HCT116 (cell line): ENCODE results near the gene NPIPA3. TPM values are rescaled to one million over a fixed set of nuclear protein-coding genes. Genes with fewer than 3 reads are reported as not detected.

Experiments
- ATAC-seq: fragments of 200-7000 bp; cut with Tn5 transposase; 2 replicates; pipeline ENCODE4 v1.9.1; 2020; ENCODE audit warnings: mild to moderate bottlenecking, moderate library complexity
- BruUV-seq: library from RNA; stranded (reverse); fragments of 400-500 nt; replicated peaks from 2 replicates; lab custom pipeline; 2021; lab: Mats Ljungman, UMichigan
- CTCF ChIA-PET: fragments of 300-600 bp; sonication (Branson Sonifier 250); formaldehyde crosslinking; loops from one replicate; lab custom pipeline; 2021; ENCODE audit warnings: antibody characterized with exemption; lab: Charles Lee
- POLR2A ChIA-PET: fragments of 300-600, 350-600 bp; sonication (Branson Sonifier 250); formaldehyde crosslinking; loops from one replicate; lab custom pipeline; 2021; ENCODE audit warnings: antibody characterized with exemption; lab: Charles Lee
- RAD21 ChIA-PET, 2 experiments: fragments of 300-600 bp; sonication (Branson Sonifier 250); formaldehyde crosslinking; loops; one replicate each; lab custom pipeline; 2023; ENCODE audit warnings: low total read pairs in 2 of 2; ENCODE audit not compliant: uncharacterized antibody in 2 of 2, unreplicated experiment in 2 of 2, low non-redundant PET in 1 of 2; lab: Charles Lee
- DNase-seq: peaks from one replicate; pipeline ENCODE4 v3.0.0-alpha.2; 2010; ENCODE audit warnings: low read depth, low spot score
- H2AFZ ChIP-seq: fragments of 200-600 bp; shearing (Covaris generic), sonication (generic); 2 replicates; pipeline ENCODE4 v1.6.1; 2017; ENCODE audit warnings: low read depth, mixed run types, mixed read lengths, antibody characterized with exemption, low read length; ENCODE audit not compliant: poor library complexity, severe bottlenecking
- H3K27ac ChIP-seq: 2 replicates; pipeline ENCODE4 v1.5.1; 2012; ENCODE audit warnings: low read depth, low read length
- H3K27me3 ChIP-seq: fragments of 200-600 bp; sonication (generic); 2 replicates; pipeline ENCODE4 v1.6.1; 2016; ENCODE audit warnings: mixed run types, low read length, mixed read lengths; ENCODE audit not compliant: insufficient read depth
- H3K36me3 ChIP-seq, 2 experiments: fragments of 200-500 bp in 1 of 2; fragments of 200-600 bp in 1 of 2; sonication (Bioruptor generic) in 1 of 2; sonication (generic) in 1 of 2; 2 replicates each; pipeline versions ENCODE4 v1.5.1 to v1.6.1; 2014 to 2016; ENCODE audit warnings: low read length in 2 of 2, inconsistent platforms in 1 of 2, mixed read lengths in 1 of 2, mixed run types in 1 of 2; ENCODE audit not compliant: insufficient read depth in 2 of 2, control insufficient read depth in 1 of 2
- H3K4me1 ChIP-seq, 2 experiments: fragments of 200-600 bp in 1 of 2; sonication (generic) in 1 of 2; 2 replicates each; pipeline versions ENCODE4 v1.5.1 to v1.6.1; 2012 to 2017; ENCODE audit warnings: low read length in 2 of 2, inconsistent platforms in 1 of 2, mild to moderate bottlenecking in 1 of 2, mixed read lengths in 1 of 2, mixed run types in 1 of 2, moderate library complexity in 1 of 2; ENCODE audit not compliant: insufficient read depth in 2 of 2, control insufficient read depth in 1 of 2
- H3K4me2 ChIP-seq: fragments of 200-600 bp; sonication (generic); 2 replicates; pipeline ENCODE4 v1.6.1; 2017; ENCODE audit warnings: mixed run types, low read length, mixed read lengths
- H3K4me3 ChIP-seq, 2 experiments: fragments of 200-600 bp in 1 of 2; sonication (generic) in 1 of 2; replicated peaks in 1 of 2; 2 replicates each; pipeline ENCODE4 v1.5.1; 2011 to 2016; ENCODE audit warnings: low read length in 2 of 2, control low read depth in 1 of 2, low read depth in 1 of 2, mild to moderate bottlenecking in 1 of 2, mixed read lengths in 1 of 2, mixed run types in 1 of 2
- H3K79me2 ChIP-seq: fragments of 200-600 bp; sonication (generic); 2 replicates; pipeline ENCODE4 v1.6.1; 2017; ENCODE audit warnings: mild to moderate bottlenecking, mixed run types, low read length, moderate library complexity, mixed read lengths; ENCODE audit not compliant: insufficient read depth
- H3K9ac ChIP-seq: fragments of 200-600 bp; sonication (generic); 2 replicates; pipeline ENCODE4 v1.6.1; 2016; ENCODE audit warnings: low read length, mixed read lengths
- H3K9me2 ChIP-seq: fragments of 200-600 bp; sonication (generic), shearing (Covaris generic); 2 replicates; pipeline ENCODE4 v1.6.1; 2017; ENCODE audit warnings: mixed run types, mild to moderate bottlenecking, moderate library complexity; ENCODE audit not compliant: insufficient read depth
- H3K9me3 ChIP-seq, 2 experiments: fragments of 200-500 bp in 1 of 2; fragments of 200-600 bp in 1 of 2; sonication (Bioruptor generic) in 1 of 2; sonication (generic) in 1 of 2; 2 replicates each; pipeline ENCODE4 v1.6.1; 2014 to 2017; ENCODE audit warnings: low read length in 2 of 2, mixed read lengths in 2 of 2, inconsistent platforms in 1 of 2, low read depth in 1 of 2, mild to moderate bottlenecking in 1 of 2, mixed run types in 1 of 2, moderate library complexity in 1 of 2; ENCODE audit not compliant: control insufficient read depth in 1 of 2, insufficient read depth in 1 of 2
- H4K20me1 ChIP-seq: fragments of 200-600 bp; sonication (generic), shearing (Covaris generic); 2 replicates; pipeline ENCODE4 v1.6.1; 2017; ENCODE audit warnings: mixed run types, mild to moderate bottlenecking, moderate library complexity; ENCODE audit not compliant: insufficient read depth
- ATF3 ChIP-seq: IDR thresholded peaks from 2 replicates; pipeline ENCODE4 v1.6.1; 2012
- CBX3 ChIP-seq: IDR thresholded peaks from 2 replicates; pipeline ENCODE4 v1.6.1; 2012; ENCODE audit warnings: low read depth
- CEBPB ChIP-seq: IDR thresholded peaks from 2 replicates; pipeline ENCODE4 v1.6.1; 2012; ENCODE audit warnings: low read depth
- CTCF ChIP-seq, 3 experiments: fragments of 200-600 bp in 1 of 3; sonication (generic) in 1 of 3; IDR thresholded peaks in 2 of 3; conservative IDR thresholded peaks in 1 of 3; 2 replicates each; pipeline ENCODE4 v1.5.1; 2012 to 2017; ENCODE audit warnings: low read depth in 2 of 3, low read length in 2 of 3, antibody characterized with exemption in 1 of 3, borderline replicate concordance in 1 of 3, control low read depth in 1 of 3, mild to moderate bottlenecking in 1 of 3, mixed read lengths in 1 of 3, mixed run types in 1 of 3, moderate library complexity in 1 of 3; ENCODE audit not compliant: insufficient read depth in 1 of 3
- EGR1 ChIP-seq: IDR thresholded peaks from 2 replicates; pipeline ENCODE4 v1.6.1; 2012; ENCODE audit warnings: low read depth
- ELF1 ChIP-seq: IDR thresholded peaks from 2 replicates; pipeline ENCODE4 v1.6.1; 2012; ENCODE audit warnings: low read depth, borderline replicate concordance
- EZH2 ChIP-seq: fragments of 200-600 bp; sonication (generic); IDR thresholded peaks from 2 replicates; pipeline ENCODE4 v1.6.1; 2017; ENCODE audit warnings: antibody characterized with exemption, mixed run types
- EZH2phosphoT487 ChIP-seq: fragments of 200-600 bp; IDR thresholded peaks from 2 replicates; pipeline ENCODE4 v1.6.1; 2018; ENCODE audit warnings: antibody characterized with exemption, borderline replicate concordance
- FOSL1 ChIP-seq: IDR thresholded peaks from 2 replicates; pipeline ENCODE4 v1.6.1; 2012; ENCODE audit warnings: low read depth
- JUND ChIP-seq: IDR thresholded peaks from 2 replicates; pipeline ENCODE4 v1.6.1; 2012
- MAX ChIP-seq: IDR thresholded peaks from 2 replicates; pipeline ENCODE4 v1.6.1; 2012
- POLR2A ChIP-seq: IDR thresholded peaks from 2 replicates; pipeline ENCODE4 v1.7.0; 2011; ENCODE audit warnings: borderline replicate concordance; ENCODE audit not compliant: insufficient read depth, insufficient read length; ENCODE audit errors: extremely low read depth
- POLR2AphosphoS5 ChIP-seq: IDR thresholded peaks from 2 replicates; pipeline ENCODE4 v1.6.1; 2011; ENCODE audit warnings: mild to moderate bottlenecking, low read depth, low read length, moderate library complexity
- RAD21 ChIP-seq: IDR thresholded peaks from 2 replicates; pipeline ENCODE4 v1.6.1; 2012; ENCODE audit warnings: low read depth, mild to moderate bottlenecking
- REST ChIP-seq: IDR thresholded peaks from 2 replicates; pipeline ENCODE4 v1.6.1; 2012; ENCODE audit warnings: low read depth
- SIN3A ChIP-seq: IDR thresholded peaks from 2 replicates; pipeline ENCODE4 v1.6.1; 2012; ENCODE audit warnings: low read depth
- SRF ChIP-seq: IDR thresholded peaks from 2 replicates; pipeline ENCODE4 v1.6.1; 2012; ENCODE audit warnings: low read depth
- TCF7L2 ChIP-seq: IDR thresholded peaks from 2 replicates; pipeline ENCODE4 v1.7.0; 2011; ENCODE audit warnings: borderline replicate concordance, inconsistent platforms; ENCODE audit not compliant: insufficient read depth, insufficient read length; ENCODE audit errors: extremely low read depth
- ZBTB33 ChIP-seq: IDR thresholded peaks from 2 replicates; pipeline ENCODE4 v1.6.1; 2011; ENCODE audit warnings: mild to moderate bottlenecking, low read length, moderate library complexity; ENCODE audit not compliant: insufficient replicate concordance; ENCODE audit errors: extremely low read depth
- ZFX ChIP-seq: fragments of 450-650 bp; IDR thresholded peaks from 2 replicates; pipeline ENCODE4 v1.6.1; 2017
- ZNF274 ChIP-seq: fragments of 200-500 bp; sonication (Bioruptor generic); IDR thresholded peaks from 2 replicates; pipeline ENCODE4 v1.6.1; 2014; ENCODE audit warnings: mild to moderate bottlenecking, low read depth, low read length, inconsistent platforms
- intact Hi-C: fragments of 100-400 bp; cut with micrococcal nuclease; formaldehyde crosslinking; loops from 2 replicates; pipeline ENCODE4 v1.10.0; 2022
- total RNA-seq: library from RNA; stranded (reverse); gene quantifications from one replicate; pipeline ENCODE4 v1.2.1, GENCODE V29; 2021; ENCODE audit not compliant: unreplicated experiment

The NPIPA3 gene
- total RNA-seq, 1 experiment from 2014 or later, result 1.6 TPM

DNA sequence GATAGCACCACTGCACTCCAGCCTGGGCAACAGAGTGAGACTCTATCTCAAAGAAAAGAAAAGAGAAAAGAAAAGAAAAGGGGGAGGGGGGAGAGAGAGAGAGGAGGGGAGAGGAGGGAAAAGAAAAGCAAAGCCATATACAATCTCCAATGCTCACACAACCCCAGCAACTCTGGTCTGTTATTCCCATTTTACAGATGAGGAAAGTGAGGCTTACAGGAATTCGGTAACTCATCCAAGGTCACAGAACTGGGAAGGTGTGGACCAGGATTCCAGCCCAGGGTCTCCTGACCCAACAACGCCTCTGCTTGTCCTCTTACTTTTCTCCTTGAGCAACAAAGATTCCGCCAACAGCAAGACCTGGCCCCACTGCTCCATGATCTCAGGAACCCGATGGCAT is 22.1 kb upstream of the NPIPA3 start (continued):
- no peak for TF ChIP-seq ZBTB33
- TF ChIP-seq TCF7L2, result no peak
- TF ChIP-seq CBX3, result no peak

- CTCF ChIA-PET, result no interaction called here
- POLR2A ChIA-PET, result no interaction called here
- Histone ChIP-seq H3K9me2 (no peaks in the 10 kb centered on the region), H4K20me1 (no peaks in the 10 kb centered on the region), H3K27ac (no peak overlapping the region), H3K79me2 (no peaks in the 10 kb centered on the region), H3K4me3 (no peak overlapping the region), H3K4me1 (no peaks in the 10 kb centered on the region), H3K27me3 (no peaks in the 10 kb centered on the region), H3K9ac (no peak overlapping the region), H3K36me3 (no peaks in the 10 kb centered on the region), H2AFZ (no peak overlapping the region), H3K4me2 (no peak overlapping the region), H3K9me3 (no peaks in the 10 kb centered on the region)
- BruUV-seq, result no TSS peak
- intact Hi-C loops, result no loop called here
- RAD21 ChIA-PET, result no interaction called here
- ATAC-seq, result no peak
- DNase-seq, result no peak
- TF ChIP-seq CEBPB (no peak), SRF (no peak), FOSL1 (no peak), ATF3 (no peak), POLR2A (no peak), SIN3A (no peak), EZH2phosphoT487 (no peak), EGR1 (no peak), ZNF274 (no peak), RAD21 (no peak), ZFX (no peak), JUND (no peak), POLR2AphosphoS5 (no peak), ELF1 (no peak), EZH2 (no peak), CTCF (IDR thresholded peaks at IDR 0.05 in 2 of 3, conservative IDR thresholded peaks at IDR 0.05 in 1 of 3; ENCODE audit: borderline replicate concordance in 1 of 3, insufficient read depth in 1 of 3, low read depth in 2 of 3, low read length in 2 of 3) (no peak), REST (no peak), MAX (no peak)
Measured at GRCh38 chr16:14682121-14682520, 21.1 kb upstream of the NPIPA3 start.
